A673 (cell line): ENCODE measurements around the gene TBC1D2B.

Experiments used
- EZH2 ChIP-seq: fragments of 200-600 bp; sonication (generic); IDR thresholded peaks from 2 replicates; pipeline ENCODE4 v1.6.1; 2017; ENCODE audit warnings: borderline replicate concordance, low read depth, mild to moderate bottlenecking, mixed read lengths, antibody characterized with exemption, low read length; ENCODE audit not compliant: poor library complexity, severe bottlenecking
- TF ChIP-seq, protein P1 (sequence below): fragments of 300-800, 200-600 bp; sonication (generic); conservative IDR thresholded peaks from 2 replicates; pipeline ENCODE4 v1.5.1; 2017; ENCODE audit warnings: low read depth, mild to moderate bottlenecking, antibody characterized with exemption, low read length, moderate library complexity, mixed read lengths

GRCh38 chr15:78082743-78083110, 5.2 kb upstream of the TBC1D2B start:
- TF ChIP-seq, protein P1, sequence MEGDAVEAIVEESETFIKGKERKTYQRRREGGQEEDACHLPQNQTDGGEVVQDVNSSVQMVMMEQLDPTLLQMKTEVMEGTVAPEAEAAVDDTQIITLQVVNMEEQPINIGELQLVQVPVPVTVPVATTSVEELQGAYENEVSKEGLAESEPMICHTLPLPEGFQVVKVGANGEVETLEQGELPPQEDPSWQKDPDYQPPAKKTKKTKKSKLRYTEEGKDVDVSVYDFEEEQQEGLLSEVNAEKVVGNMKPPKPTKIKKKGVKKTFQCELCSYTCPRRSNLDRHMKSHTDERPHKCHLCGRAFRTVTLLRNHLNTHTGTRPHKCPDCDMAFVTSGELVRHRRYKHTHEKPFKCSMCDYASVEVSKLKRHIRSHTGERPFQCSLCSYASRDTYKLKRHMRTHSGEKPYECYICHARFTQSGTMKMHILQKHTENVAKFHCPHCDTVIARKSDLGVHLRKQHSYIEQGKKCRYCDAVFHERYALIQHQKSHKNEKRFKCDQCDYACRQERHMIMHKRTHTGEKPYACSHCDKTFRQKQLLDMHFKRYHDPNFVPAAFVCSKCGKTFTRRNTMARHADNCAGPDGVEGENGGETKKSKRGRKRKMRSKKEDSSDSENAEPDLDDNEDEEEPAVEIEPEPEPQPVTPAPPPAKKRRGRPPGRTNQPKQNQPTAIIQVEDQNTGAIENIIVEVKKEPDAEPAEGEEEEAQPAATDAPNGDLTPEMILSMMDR = no peak
- TF ChIP-seq EZH2 = no peak
